Measurements from ENCODE around the gene BCR. TPM values are rescaled to one million over a fixed set of nuclear protein-coding genes. Genes with fewer than 3 reads are reported as not detected.

Gene BCR
- total and polyA plus RNA-seq, 12 donors, result 10.9 to 33.4 (median 25.8) TPM

DNA sequence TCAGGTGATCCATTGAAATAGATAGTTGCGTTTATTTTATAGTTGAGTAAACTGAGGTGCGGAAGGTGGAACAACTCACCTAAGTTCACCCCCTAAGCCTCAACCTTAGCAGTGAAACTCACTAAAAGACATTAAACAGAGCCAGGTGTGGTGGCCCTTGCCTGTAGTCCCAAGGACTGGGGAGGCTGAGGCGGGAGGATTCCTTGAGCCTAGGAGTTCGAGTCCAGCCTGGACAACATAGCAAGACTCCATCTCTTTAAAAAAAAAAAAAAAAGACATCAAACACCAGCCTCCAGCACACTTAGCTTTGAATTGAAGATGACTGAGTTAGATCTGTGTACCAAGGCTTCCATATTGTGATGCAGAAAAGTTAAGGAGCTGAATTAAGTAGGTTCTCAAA lies 35.9 kb upstream of the BCR start:
- DNase-seq (no peak), ATAC-seq (no peak)
- Histone ChIP-seq H3K9me3 (no peaks in the 10 kb centered on the region), H3K27ac (no peak overlapping the region), H3K4me1 (peaks cover 0 to 38% (median 31%) of the 10 kb centered on the region in 9 donors), H3K4me3 (peak overlapping the region in 2 of 10 donors; percentile 50 to 52), H3K36me3 (no peaks in the 10 kb centered on the region), H3K27me3 (peaks cover 0 to 8% (median 0%) of the 10 kb centered on the region in 7 donors)
- intact Hi-C loops (cut with DNase I), result no loop called here
- WGBS, 2 donors, result 94 to 96% methylated on average over 4 of the region's 4 CpGs
- TF ChIP-seq, protein P1, sequence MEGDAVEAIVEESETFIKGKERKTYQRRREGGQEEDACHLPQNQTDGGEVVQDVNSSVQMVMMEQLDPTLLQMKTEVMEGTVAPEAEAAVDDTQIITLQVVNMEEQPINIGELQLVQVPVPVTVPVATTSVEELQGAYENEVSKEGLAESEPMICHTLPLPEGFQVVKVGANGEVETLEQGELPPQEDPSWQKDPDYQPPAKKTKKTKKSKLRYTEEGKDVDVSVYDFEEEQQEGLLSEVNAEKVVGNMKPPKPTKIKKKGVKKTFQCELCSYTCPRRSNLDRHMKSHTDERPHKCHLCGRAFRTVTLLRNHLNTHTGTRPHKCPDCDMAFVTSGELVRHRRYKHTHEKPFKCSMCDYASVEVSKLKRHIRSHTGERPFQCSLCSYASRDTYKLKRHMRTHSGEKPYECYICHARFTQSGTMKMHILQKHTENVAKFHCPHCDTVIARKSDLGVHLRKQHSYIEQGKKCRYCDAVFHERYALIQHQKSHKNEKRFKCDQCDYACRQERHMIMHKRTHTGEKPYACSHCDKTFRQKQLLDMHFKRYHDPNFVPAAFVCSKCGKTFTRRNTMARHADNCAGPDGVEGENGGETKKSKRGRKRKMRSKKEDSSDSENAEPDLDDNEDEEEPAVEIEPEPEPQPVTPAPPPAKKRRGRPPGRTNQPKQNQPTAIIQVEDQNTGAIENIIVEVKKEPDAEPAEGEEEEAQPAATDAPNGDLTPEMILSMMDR (IDR thresholded peaks at IDR 0.05), result no peak

DNA sequence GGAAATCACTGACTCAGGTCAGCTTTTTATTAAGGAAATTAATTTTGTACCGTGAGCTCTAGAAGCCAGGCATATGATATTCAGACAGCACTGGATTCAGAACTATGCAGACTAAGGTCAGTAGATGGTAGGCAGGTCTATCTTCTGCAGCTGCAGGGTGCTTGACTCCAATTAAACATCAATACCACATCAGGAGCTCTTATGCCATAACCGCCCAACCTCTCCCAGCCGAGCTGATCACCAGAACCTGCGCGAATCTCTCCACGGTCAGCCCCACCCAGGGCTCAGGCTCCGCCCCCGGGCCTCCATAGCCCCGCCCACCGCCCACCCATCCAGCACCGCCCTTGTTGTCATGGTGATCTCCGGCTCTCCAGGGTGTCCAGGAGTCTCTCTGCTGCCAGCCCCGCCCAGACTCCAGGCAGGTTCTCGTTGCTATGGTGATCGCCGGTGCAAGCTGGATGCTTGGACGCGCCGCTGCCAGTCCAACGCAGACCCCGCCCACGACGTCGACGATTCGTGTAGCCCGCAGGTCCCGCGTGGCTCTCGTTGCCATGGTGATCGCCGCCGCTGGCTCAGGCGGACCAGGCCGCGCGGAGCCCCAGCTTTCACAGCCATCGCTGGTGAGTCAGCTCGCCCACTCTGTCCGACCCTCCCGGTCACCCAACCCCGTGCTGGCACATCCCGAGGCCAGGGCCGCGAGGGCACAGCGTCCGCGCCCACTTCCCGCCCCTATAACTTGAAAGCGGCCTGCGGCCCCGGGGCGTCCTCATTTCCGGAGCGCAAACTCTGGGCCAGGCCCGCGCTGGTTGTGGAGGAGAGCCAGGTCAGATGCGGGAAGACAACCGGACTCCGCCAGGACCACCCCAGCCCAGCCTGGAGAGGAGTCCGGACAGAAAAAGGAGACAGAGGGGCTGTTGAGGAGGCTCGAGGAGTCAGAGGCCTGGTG lies 35.1 kb upstream of the BCR start, which contains the start of gene RAB36:
Gene RAB36, plus strand, starts transcription at position 546 of the 946 bp plus-strand sequence. CDS start 1,140 bp downstream, outside the sequence.
- DNase-seq (peak; percentile 95), ATAC-seq (peak; percentile 77 to 85 (median 82))
- TF ChIP-seq, protein P1 (IDR thresholded peaks at IDR 0.05), result no peak
- Histone ChIP-seq H3K9me3 (no peaks in the 10 kb centered on the region), H3K27me3 (peaks cover 0 to 8% (median 0%) of the 10 kb centered on the region in 7 donors), H3K27ac (peak within 1 kb of the TSS in 9 of 10 donors; percentile 36 to 74 (median 64)), H3K36me3 (no peaks in the 10 kb centered on the region), H3K4me1 (peaks cover 0 to 44% (median 31%) of the 10 kb centered on the region in 9 donors), H3K4me3 (peak within 1 kb of the TSS in 9 of 10 donors; percentile 21 to 58 (median 51))
- 10 to 12% methylated on average over 61 to 62 of the region's 62 CpGs for WGBS, 2 donors
- intact Hi-C loops (cut with DNase I), result no loop called here

DNA sequence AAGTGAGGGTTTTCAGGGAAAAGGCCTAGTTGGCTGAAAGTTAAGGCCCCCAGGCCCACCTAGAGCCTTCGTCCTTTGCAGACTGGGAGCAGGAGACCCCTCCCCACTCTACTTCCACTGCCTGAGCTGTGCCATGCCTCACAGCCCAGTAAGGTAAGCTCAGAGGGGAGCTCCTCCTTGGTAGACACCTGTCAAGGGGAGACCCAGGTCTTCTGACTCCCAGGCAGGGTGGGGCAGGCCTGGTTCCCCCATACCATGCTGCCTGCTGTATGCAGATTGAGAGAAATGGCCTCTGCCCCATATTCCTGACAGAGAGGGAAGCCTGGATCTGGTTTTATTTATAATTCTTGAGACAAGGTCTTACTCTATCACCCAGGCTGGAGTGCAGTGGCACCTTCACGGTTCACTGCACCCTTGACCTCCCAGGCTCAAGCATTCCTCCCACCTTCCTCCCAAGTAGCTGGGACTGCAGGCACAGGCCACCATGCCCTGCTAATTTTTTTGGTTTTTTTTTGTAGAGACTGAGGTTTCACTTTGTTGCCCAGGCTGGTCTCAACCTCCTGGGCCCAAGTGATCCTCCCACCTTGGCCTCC lies 34.3 kb upstream of the BCR start:
- no peak for DNase-seq
- H3K9me3 ChIP-seq, result no peaks in the 10 kb centered on the region
- no peaks in the 10 kb centered on the region for H3K36me3 ChIP-seq
- intact Hi-C loops (cut with DNase I), result no loop called here
- TF ChIP-seq, protein P1 (IDR thresholded peaks at IDR 0.05), result no peak
- H3K4me3 ChIP-seq, result peak overlapping the region in 9 of 10 donors; percentile 21 to 58 (median 51)
- H3K27me3 ChIP-seq, result peaks cover 0 to 8% (median 0%) of the 10 kb centered on the region in 7 donors
- 76% methylated on average over 2 of the region's 2 CpGs for WGBS, 2 donors
- H3K4me1 ChIP-seq, result peaks cover 0 to 44% (median 31%) of the 10 kb centered on the region in 9 donors
- H3K27ac ChIP-seq, result peak overlapping the region in 9 of 10 donors; percentile 36 to 74 (median 64)
- ATAC-seq, result peak in 1 of 8 donors; percentile 2

DNA sequence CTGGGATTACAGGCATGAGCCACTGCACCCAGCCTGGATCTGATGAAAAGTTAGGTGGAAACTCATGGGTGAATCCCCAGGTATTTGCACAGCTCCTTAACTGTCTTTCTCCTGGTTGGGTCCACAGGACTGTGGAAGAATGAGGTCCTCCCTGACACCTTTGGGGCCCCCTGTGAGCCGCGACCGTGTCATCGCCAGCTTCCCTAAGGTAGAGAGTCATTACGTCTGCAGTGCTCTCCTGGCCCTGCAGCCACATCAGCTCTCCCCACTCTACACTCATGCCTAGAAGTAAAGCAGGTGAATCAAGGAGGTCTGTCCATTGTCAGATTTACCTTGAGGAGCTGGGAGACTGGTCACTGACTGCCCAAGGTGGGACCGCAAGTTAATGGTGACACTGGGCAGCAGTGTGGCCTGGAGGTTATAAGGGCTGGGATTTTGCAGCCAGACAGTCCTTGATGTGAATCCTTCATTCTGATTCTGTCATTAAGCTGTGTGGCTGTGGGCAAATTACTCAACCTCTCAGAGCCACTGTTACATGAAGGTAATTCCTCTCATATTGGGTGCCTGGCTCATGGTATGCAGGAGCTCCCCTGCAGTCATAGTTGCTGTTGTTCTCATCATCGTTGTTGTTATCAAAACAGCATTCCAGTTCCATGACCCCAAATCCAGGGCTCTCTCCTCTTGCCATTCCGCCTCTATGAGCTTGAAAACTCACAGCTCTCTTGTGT lies 33.7 kb upstream of the BCR start:
- Histone ChIP-seq H3K4me3 (no peak overlapping the region), H3K36me3 (no peaks in the 10 kb centered on the region), H3K9me3 (no peaks in the 10 kb centered on the region), H3K4me1 (peaks cover 0 to 42% (median 28%) of the 10 kb centered on the region in 9 donors), H3K27me3 (peaks cover 0 to 8% (median 0%) of the 10 kb centered on the region in 7 donors), H3K27ac (no peak overlapping the region)
- intact Hi-C loops (cut with DNase I), result no loop called here
- no peak for ATAC-seq
- WGBS, 2 donors, result 76 to 84% methylated on average over 8 of the region's 8 CpGs
- DNase-seq, result no peak
- TF ChIP-seq, protein P1 (IDR thresholded peaks at IDR 0.05), result no peak
